ENCODE results near the gene UFD1.

UFD1 gene

GRCh38 chr22:19430890-19431541 lies 48.0 kb downstream of the UFD1 start:
- DNase-seq (ENCODE audit: low read depth in 1 of 2, low spot score in 1 of 2), result no peak

- no peak for DNase-seq (ENCODE audit: low read depth in 1 of 2, low spot score in 1 of 2)
These were observed 48.8 kb downstream of the UFD1 start for GRCh38 chr22:19429950-19430889.

GRCh38 chr22:19424186-19424500 lies 54.9 kb downstream of the UFD1 start:
- DNase-seq (ENCODE audit: low read depth in 1 of 2, low spot score in 1 of 2), result no peak

GRCh38 chr22:19422440-19423301 lies 56.3 kb downstream of the UFD1 start:
- DNase-seq (ENCODE audit: low read depth in 1 of 2, low spot score in 1 of 2), result no peak

GRCh38 chr22:19420321-19420720 lies 58.7 kb downstream of the UFD1 start:
- DNase-seq (ENCODE audit: low read depth in 1 of 2, low spot score in 1 of 2), result no peak

GRCh38 chr22:19419464-19420178 lies 59.4 kb downstream of the UFD1 start:
- DNase-seq (ENCODE audit: low read depth in 1 of 2, low spot score in 1 of 2), result no peak

- no peak for DNase-seq (ENCODE audit: low read depth in 1 of 2, low spot score in 1 of 2)
These were observed 59.9 kb downstream of the UFD1 start for GRCh38 chr22:19419086-19419463.

- DNase-seq (ENCODE audit: low read depth in 1 of 2, low spot score in 1 of 2), result no peak
These were observed 66.1 kb downstream of the UFD1 start for GRCh38 chr22:19412923-19413322.

GRCh38 chr22:19412478-19412877 lies 66.5 kb downstream of the UFD1 start:
- DNase-seq (ENCODE audit: low read depth in 1 of 2, low spot score in 1 of 2), result no peak

GRCh38 chr22:19411690-19412045 lies 67.3 kb downstream of the UFD1 start:
- DNase-seq (ENCODE audit: low read depth in 1 of 2, low spot score in 1 of 2), result no peak

- DNase-seq (ENCODE audit: low read depth in 1 of 2, low spot score in 1 of 2), result no peak
These were observed 67.9 kb downstream of the UFD1 start for GRCh38 chr22:19410941-19411689.

- DNase-seq (ENCODE audit: low read depth in 1 of 2, low spot score in 1 of 2), result no peak
These were observed 71.1 kb downstream of the UFD1 start for GRCh38 chr22:19407649-19408606.

GRCh38 chr22:19406846-19407245 lies 72.1 kb downstream of the UFD1 start:
- no peak for DNase-seq (ENCODE audit: low read depth in 1 of 2, low spot score in 1 of 2)

- no peak for DNase-seq (ENCODE audit: low read depth in 1 of 2, low spot score in 1 of 2)
These were observed 72.6 kb downstream of the UFD1 start for GRCh38 chr22:19406281-19406811.

- no peak for DNase-seq (ENCODE audit: low read depth in 1 of 2, low spot score in 1 of 2)
These were observed 73.3 kb downstream of the UFD1 start for GRCh38 chr22:19405652-19406051.

GRCh38 chr22:19405133-19405532 lies 73.9 kb downstream of the UFD1 start:
- no peak for DNase-seq (ENCODE audit: low read depth in 1 of 2, low spot score in 1 of 2)

- DNase-seq (ENCODE audit: low read depth in 1 of 2, low spot score in 1 of 2), result no peak
These were observed 74.3 kb downstream of the UFD1 start for GRCh38 chr22:19404676-19405075.

GRCh38 chr22:19402642-19403191 lies 76.3 kb downstream of the UFD1 start:
- DNase-seq (ENCODE audit: low read depth in 1 of 2, low spot score in 1 of 2), result no peak

GRCh38 chr22:19401483-19401882 lies 77.5 kb downstream of the UFD1 start:
- DNase-seq (ENCODE audit: low read depth in 1 of 2, low spot score in 1 of 2), result no peak
